ENCODE measurements around the gene PBX2.
"Not testable (repeated sequence)": the region's sequence is repeated elsewhere in the genome, so short reads cannot be mapped to it uniquely, and the experiment has no call there.

Gene PBX2

GRCh38 chr6:32186151-32186840 lies 3.7 kb downstream of the PBX2 start:
- not testable (repeated sequence) for DNase-seq

GRCh38 chr6:32185681-32186131 lies 4.3 kb downstream of the PBX2 start:
- peak in 4 of 5 experiments; percentile 42 to 87 (median 48) for DNase-seq

GRCh38 chr6:32184084-32184640 lies 5.8 kb downstream of the PBX2 start, which contains the start of gene AGER:
AGER (minus strand) TSS chr6:32184253; CDS start chr6:32184222, 31 bp downstream.
- DNase-seq: no peak

GRCh38 chr6:32183483-32184083 lies 6.4 kb downstream of the PBX2 start:
- no peak for DNase-seq

GRCh38 chr6:32183030-32183429 lies 7.0 kb downstream of the PBX2 start:
- DNase-seq: no peak

GRCh38 chr6:32182555-32182981 lies 7.4 kb downstream of the PBX2 start:
- DNase-seq: no peak

GRCh38 chr6:32181915-32182529 lies 8.0 kb downstream of the PBX2 start:
- no peak for DNase-seq

- DNase-seq: no peak
Measured at GRCh38 chr6:32181148-32181702, 8.8 kb downstream of the PBX2 start.

GRCh38 chr6:32179766-32180405 lies 10.1 kb downstream of the PBX2 start:
- no peak for DNase-seq

- DNase-seq: no peak
Measured at GRCh38 chr6:32178547-32179440, 11.2 kb downstream of the PBX2 start.

GRCh38 chr6:32177788-32178546 lies 12.0 kb downstream of the PBX2 start, which contains the start of gene RNF5:
RNF5 (plus strand) TSS chr6:32178405; CDS start chr6:32178512, 107 bp downstream.
- DNase-seq: peak; percentile 77 to 100 (median 91)

- peak in 2 of 5 experiments; percentile 35 to 77 for DNase-seq
Measured at GRCh38 chr6:32177183-32177787, 12.7 kb downstream of the PBX2 start.

GRCh38 chr6:32176476-32177182 lies 13.4 kb downstream of the PBX2 start:
- no peak for DNase-seq

- peak; percentile 89 to 98 (median 94) for DNase-seq
Measured at GRCh38 chr6:32175711-32176475, 14.1 kb downstream of the PBX2 start, which contains the start of gene AGPAT1. AGPAT1 (minus strand) TSS chr6:32176084; CDS start chr6:32171496, 4,588 bp downstream.

GRCh38 chr6:32175322-32175710 lies 14.7 kb downstream of the PBX2 start:
- DNase-seq: no peak

GRCh38 chr6:32174416-32174815 lies 15.6 kb downstream of the PBX2 start:
- no peak for DNase-seq

- no peak for DNase-seq
Measured at GRCh38 chr6:32173051-32173727, 16.8 kb downstream of the PBX2 start.

GRCh38 chr6:32171234-32171633 lies 18.8 kb downstream of the PBX2 start:
- DNase-seq: no peak
